NCI-H187 treated with DMSO at 0.1 percent for 48 hours (cell line): ENCODE measurements around the gene PLCL1.

Experiments used
- DNase-seq: peaks from one replicate; lab custom pipeline; 2025; lab: John Stamatoyannopoulos, UW

PLCL1 gene

GRCh38 chr2:197888321-197888720 is 83.9 kb downstream of the PLCL1 start:
- DNase-seq: no peak

GRCh38 chr2:197889041-197889440 is 84.6 kb downstream of the PLCL1 start:
- no peak for DNase-seq

GRCh38 chr2:197890168-197890567 is 85.8 kb downstream of the PLCL1 start:
- DNase-seq: no peak

- no peak for DNase-seq
These were observed 87.6 kb downstream of the PLCL1 start for GRCh38 chr2:197891897-197892442.

GRCh38 chr2:197893403-197894177 is 89.2 kb downstream of the PLCL1 start:
- no peak for DNase-seq

- no peak for DNase-seq
These were observed 90.4 kb downstream of the PLCL1 start for GRCh38 chr2:197894751-197895274.

GRCh38 chr2:197897960-197898678 is 93.7 kb downstream of the PLCL1 start:
- DNase-seq: no peak

GRCh38 chr2:197904446-197904845 is 100.1 kb downstream of the PLCL1 start:
- DNase-seq: no peak

- DNase-seq: no peak
These were observed 103.8 kb downstream of the PLCL1 start for GRCh38 chr2:197908156-197908555.

GRCh38 chr2:197908990-197909776 is 104.8 kb downstream of the PLCL1 start:
- no peak for DNase-seq

GRCh38 chr2:197911667-197912066 is 107.3 kb downstream of the PLCL1 start:
- no peak for DNase-seq

GRCh38 chr2:197913084-197913483 is 108.7 kb downstream of the PLCL1 start:
- DNase-seq: no peak

GRCh38 chr2:197914778-197915177 is 110.4 kb downstream of the PLCL1 start:
- DNase-seq: no peak

GRCh38 chr2:197915548-197916265 is 111.3 kb downstream of the PLCL1 start:
- DNase-seq: no peak

- no peak for DNase-seq
These were observed 115.1 kb downstream of the PLCL1 start for GRCh38 chr2:197919487-197919886.

GRCh38 chr2:197920088-197920487 is 115.7 kb downstream of the PLCL1 start:
- no peak for DNase-seq

- no peak for DNase-seq
These were observed 116.3 kb downstream of the PLCL1 start for GRCh38 chr2:197920592-197921201.

- DNase-seq: no peak
These were observed 120.1 kb downstream of the PLCL1 start for GRCh38 chr2:197924483-197924882.

GRCh38 chr2:197925204-197925603 is 120.8 kb downstream of the PLCL1 start:
- no peak for DNase-seq

GRCh38 chr2:197925976-197926375 is 121.6 kb downstream of the PLCL1 start:
- DNase-seq: no peak

- no peak for DNase-seq
These were observed 122.3 kb downstream of the PLCL1 start for GRCh38 chr2:197926673-197927072.
